Lower leg skin (tissue), 3 donors: ENCODE results near the gene ASAP2.

ENCODE experiments used
- CTCF ChIP-seq, 3 donors: fragments of 450-650 bp; IDR thresholded peaks; one replicate each; pipeline ENCODE4 v1.5.1; 2016; ENCODE audit warnings: antibody characterized with exemption in 3 of 3, mild to moderate bottlenecking in 3 of 3, moderate library complexity in 2 of 3
- POLR2A ChIP-seq, 2 donors: fragments of 450-650 bp; IDR thresholded peaks; one replicate each; pipeline ENCODE4 v1.6.1; 2016 to 2017; ENCODE audit warnings: antibody characterized with exemption in 2 of 2, mild to moderate bottlenecking in 1 of 2, moderate library complexity in 1 of 2

- no peak for TF ChIP-seq CTCF (IDR thresholded peaks at IDR 0.05)
- no peak for TF ChIP-seq POLR2A (IDR thresholded peaks at IDR 0.05)
Measured at GRCh38 chr2:9210030-9210429, 3.4 kb downstream of the ASAP2 start.
